Neural progenitor cell (in vitro differentiated cells): ENCODE results near the gene KDM6A.

ENCODE experiments used
- CTCF ChIP-seq: fragments of 200-600 bp; sonication (generic); IDR thresholded peaks from 2 replicates; pipeline ENCODE4 v1.5.1; 2017; ENCODE audit warnings: antibody characterized with exemption, mild to moderate bottlenecking
- EZH2phosphoT487 ChIP-seq: fragments of 200-600 bp; sonication (generic); IDR thresholded peaks from 2 replicates; pipeline ENCODE4 v1.6.1; 2017; ENCODE audit warnings: antibody characterized with exemption

- TF ChIP-seq CTCF: no peak
- TF ChIP-seq EZH2phosphoT487: no peak
These were observed 8.6 kb downstream of the KDM6A start for GRCh38 chrX:44881549-44881948.
